Activated B cell treated with CpG ODN at 0.5 μM for 24 hours (primary cell): ENCODE results near the gene EBLN1. TPM values are rescaled to one million over a fixed set of nuclear protein-coding genes. Genes with fewer than 3 reads are reported as not detected.
"Not testable (repeated sequence)": the region's sequence is repeated elsewhere in the genome, so short reads cannot be mapped to it uniquely, and the experiment has no call there.

Experiments used
- ATAC-seq: fragments of 200-7000 bp; cut with Tn5 transposase; one replicate; pipeline ENCODE4 v1.10.0; 2021; ENCODE audit warnings: low read depth, mild to moderate bottlenecking, moderate library complexity
- CTCF ChIA-PET: fragments of 350-600 bp; sonication (Branson Sonifier 250); formaldehyde crosslinking; loops from one replicate; lab custom pipeline; 2021; ENCODE audit warnings: antibody characterized with exemption; lab: Charles Lee
- POLR2A ChIA-PET: fragments of 350-600 bp; sonication (Branson Sonifier 250); formaldehyde crosslinking; loops from one replicate; lab custom pipeline; 2021; ENCODE audit warnings: antibody characterized with exemption; lab: Charles Lee
- DNase-seq: peaks from one replicate; pipeline ENCODE4 v3.0.0; 2022
- H3K27ac Mint-ChIP-seq: one replicate; pipeline ENCODE4 v1.8.0; 2020; ENCODE audit warnings: mixed read lengths
- H3K27me3 Mint-ChIP-seq: one replicate; pipeline ENCODE4 v1.8.0; 2021; ENCODE audit warnings: mixed read lengths
- H3K36me3 Mint-ChIP-seq: one replicate; pipeline ENCODE4 v1.8.0; 2021; ENCODE audit warnings: low read depth, mixed read lengths
- H3K4me1 Mint-ChIP-seq: one replicate; pipeline ENCODE4 v1.8.0; 2021; ENCODE audit warnings: mixed read lengths
- H3K4me3 Mint-ChIP-seq: one replicate; pipeline ENCODE4 v1.8.0; 2020; ENCODE audit warnings: mild to moderate bottlenecking, mixed read lengths
- H3K9me3 Mint-ChIP-seq: one replicate; pipeline ENCODE4 v1.8.0; 2020; ENCODE audit warnings: mixed read lengths
- CTCF ChIP-seq: fragments of 200-600 bp; IDR thresholded peaks from one replicate; pipeline ENCODE4 v1.8.0; 2022; ENCODE audit warnings: antibody characterized with exemption, mild to moderate bottlenecking
- intact Hi-C: fragments of 100-400 bp; cut with micrococcal nuclease; formaldehyde crosslinking; loops from one replicate; pipeline ENCODE4 v1.15.1; 2024
- total RNA-seq: library from RNA; stranded (reverse); gene quantifications from 2 replicates; pipeline ENCODE4 v1.2.3, GENCODE V29; 2022

Gene EBLN1
- total RNA-seq, 1 donor from 2014 or later: not detected

DNA sequence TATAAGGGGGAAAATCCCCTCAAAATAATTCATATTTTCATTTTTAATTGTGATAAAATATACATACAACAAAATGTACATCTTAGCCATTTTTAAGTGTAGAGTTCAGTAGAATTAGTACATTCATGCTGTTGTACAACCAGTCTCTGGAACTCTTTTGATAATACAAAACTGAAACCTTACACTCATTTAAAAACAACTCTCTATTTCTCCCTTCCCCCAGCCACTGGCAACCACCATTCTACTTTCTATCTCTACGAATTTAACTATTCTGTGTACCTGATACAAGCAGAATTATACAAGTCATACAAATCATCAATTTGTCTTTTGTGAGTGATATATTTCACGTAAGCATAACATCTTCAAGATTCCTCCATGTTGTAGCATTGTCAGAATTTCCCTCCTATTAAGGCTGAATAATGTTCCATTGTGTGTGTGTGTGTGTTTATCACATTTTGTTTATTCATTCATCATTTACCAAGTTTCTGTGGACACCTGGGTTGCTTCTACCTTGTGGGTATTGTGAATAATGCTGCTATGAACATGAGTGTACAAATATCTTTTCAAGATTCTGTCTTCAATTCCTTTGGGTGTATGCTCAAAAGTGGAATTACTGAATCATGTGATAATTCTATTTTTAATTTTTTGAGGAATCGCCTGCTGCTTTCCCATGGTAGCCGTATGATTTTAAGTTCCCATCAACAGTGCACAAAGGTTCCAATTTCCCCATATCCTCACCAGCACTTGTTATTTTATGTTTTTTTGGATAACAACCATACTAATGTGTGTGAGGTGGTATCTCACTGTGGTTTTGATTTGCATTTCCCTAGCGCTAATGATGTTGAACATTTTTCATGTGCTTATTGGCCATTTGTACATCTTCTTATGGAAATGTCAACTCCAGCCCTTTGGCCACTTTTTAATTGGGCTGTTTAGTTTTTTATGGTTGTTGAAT is 4.7 kb upstream of the EBLN1 start:
- ATAC-seq (no peak), DNase-seq (no peak)
- POLR2A ChIA-PET: interaction anchor here (0.6 kb wide), 1 partner anchor 1253 kb away, joined by 4 read pairs; no protein-coding TSS in a partner anchor
- CTCF ChIA-PET: no interaction called here
- H3K36me3 Mint-ChIP-seq: no peaks in the 10 kb centered on the region
- no peak overlapping the region for H3K4me3 Mint-ChIP-seq
- no peaks in the 10 kb centered on the region for H3K4me1 Mint-ChIP-seq
- no peak overlapping the region for H3K27ac Mint-ChIP-seq
- TF ChIP-seq CTCF: no peak
- peaks cover 3% of the 10 kb centered on the region for H3K9me3 Mint-ChIP-seq
- intact Hi-C loops: loop anchor here (10.0 kb wide), 1 partner anchor 872 kb away; the partner anchor contains the start of gene MSRB2
- peaks cover 5% of the 10 kb centered on the region for H3K27me3 Mint-ChIP-seq

GRCh38 chr10:22219308-22219707 is 1.5 kb upstream of the EBLN1 start:
- CTCF ChIA-PET: no interaction called here
- Mint-ChIP-seq H3K9me3 (peaks cover 3% of the 10 kb centered on the region), H3K4me3 (no peak overlapping the region), H3K27me3 (peaks cover 3% of the 10 kb centered on the region), H3K27ac (no peak overlapping the region), H3K36me3 (no peaks in the 10 kb centered on the region), H3K4me1 (no peaks in the 10 kb centered on the region)
- ATAC-seq: no peak
- intact Hi-C loops: no loop called here
- POLR2A ChIA-PET: no interaction called here
- TF ChIP-seq CTCF: no peak
- DNase-seq: no peak

DNA sequence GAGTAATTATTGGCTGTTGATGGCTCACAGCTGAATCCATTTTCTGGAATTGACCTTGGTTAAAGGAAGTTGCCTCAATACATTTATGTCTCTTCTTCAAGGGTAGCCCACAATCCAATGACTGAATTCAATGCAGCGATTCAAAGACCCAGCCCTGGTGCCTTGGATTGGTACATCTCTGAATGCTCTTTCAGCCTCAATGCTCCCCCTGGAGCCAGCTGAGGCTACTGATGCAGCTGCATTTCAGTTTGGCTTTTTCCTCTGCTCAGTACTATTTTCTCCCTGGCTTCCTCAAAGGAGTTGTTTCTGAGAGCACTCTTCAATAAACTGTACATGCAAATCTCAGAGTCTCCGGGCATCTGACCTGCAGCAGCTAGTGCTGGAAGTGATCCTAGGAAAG is 633 bp upstream of the EBLN1 start:
- Mint-ChIP-seq H3K27me3 (peaks cover 2% of the 10 kb centered on the region), H3K9me3 (peaks cover 3% of the 10 kb centered on the region), H3K4me3 (no peak overlapping the region), H3K4me1 (no peaks in the 10 kb centered on the region), H3K27ac (no peak overlapping the region), H3K36me3 (no peaks in the 10 kb centered on the region)
- CTCF ChIA-PET: no interaction called here
- DNase-seq (no peak), ATAC-seq (no peak)
- POLR2A ChIA-PET: no interaction called here
- no peak for TF ChIP-seq CTCF
- intact Hi-C loops: no loop called here

DNA sequence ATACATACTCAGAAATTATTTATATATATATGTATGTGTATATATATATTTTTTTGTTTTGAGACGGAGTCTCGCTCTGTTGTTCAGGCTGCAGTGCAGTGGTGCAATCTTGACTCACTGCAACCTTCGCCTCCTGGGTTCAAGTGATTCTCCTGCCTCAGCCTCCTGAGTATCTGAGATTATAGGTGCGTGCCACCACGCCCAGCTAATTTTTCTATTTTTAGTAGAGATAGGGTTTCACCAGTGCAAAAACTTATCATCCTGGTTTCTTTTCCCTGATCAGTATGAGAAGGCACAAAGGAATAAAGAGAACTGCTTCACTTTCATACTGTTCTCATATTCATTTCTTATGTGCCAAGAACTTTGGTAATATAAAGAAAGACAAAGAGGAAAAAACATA is 731 bp downstream of the EBLN1 start:
- H3K9me3 Mint-ChIP-seq, H3K4me3 Mint-ChIP-seq, H3K27me3 Mint-ChIP-seq, H3K36me3 Mint-ChIP-seq, DNase-seq, CTCF ChIA-PET, H3K4me1 Mint-ChIP-seq, POLR2A ChIA-PET, H3K27ac Mint-ChIP-seq, intact Hi-C loops, ATAC-seq: not testable (repeated sequence)

- H3K9me3 Mint-ChIP-seq: no peaks in the 10 kb centered on the region
- no peak overlapping the region for H3K4me3 Mint-ChIP-seq
- POLR2A ChIA-PET: no interaction called here
- no peak overlapping the region for H3K27ac Mint-ChIP-seq
- no peak for ATAC-seq
- H3K36me3 Mint-ChIP-seq: no peaks in the 10 kb centered on the region
- H3K27me3 Mint-ChIP-seq: peaks cover 8% of the 10 kb centered on the region
- TF ChIP-seq CTCF: no peak
- no peak for DNase-seq
- intact Hi-C loops: no loop called here
- no peaks in the 10 kb centered on the region for H3K4me1 Mint-ChIP-seq
- CTCF ChIA-PET: no interaction called here
Observed at GRCh38 chr10:22210267-22210666, 7.5 kb downstream of the EBLN1 start.
